LNCaP clone FGC (cell line): Measurements from ENCODE around the gene OR4E1.

ENCODE experiments used
- DNase-seq: peaks from one replicate; pipeline ENCODE4 v3.0.0-alpha.2; 2011; ENCODE audit warnings: low read depth
- H3K4me3 ChIP-seq: 2 replicates; pipeline ENCODE4 v1.5.1; 2011; ENCODE audit warnings: mild to moderate bottlenecking, low read depth, low read length, control low read depth
- TF ChIP-seq, protein P1 (sequence below): IDR thresholded peaks from 2 replicates; pipeline ENCODE4 v1.5.1; 2012; ENCODE audit warnings: mild to moderate bottlenecking; ENCODE audit not compliant: control insufficient read depth, insufficient read depth; ENCODE audit errors: extremely low read depth

The OR4E1 gene

DNA sequence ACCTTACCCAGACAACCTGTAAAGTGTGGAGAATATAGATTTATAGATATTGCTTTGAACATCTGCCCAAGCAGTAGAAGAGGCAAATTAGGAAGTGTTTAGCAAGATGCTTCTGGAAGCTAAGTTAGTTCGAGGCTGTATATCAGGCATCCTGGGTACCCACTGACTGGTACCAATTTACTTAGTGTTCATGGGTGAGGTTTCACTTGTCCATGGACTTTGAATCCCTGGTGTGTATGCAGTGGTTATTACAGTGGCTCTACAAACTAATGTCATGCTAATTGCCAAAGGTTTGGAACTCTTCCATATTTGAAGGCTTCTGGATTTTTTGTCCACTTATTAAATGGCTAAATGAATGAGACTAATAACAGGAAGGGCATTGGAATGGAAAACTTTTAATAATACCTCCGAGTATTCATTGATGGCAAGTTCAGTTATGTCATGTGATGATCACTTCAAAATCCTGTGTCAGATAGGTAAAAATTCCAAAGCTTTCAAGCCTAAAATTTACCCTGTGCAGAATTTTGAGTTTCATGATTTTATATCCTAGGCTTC is 20.2 kb downstream of the OR4E1 start, which contains the start of gene OR4E2:
Gene OR4E2, plus strand, starts transcription at position 505 of the 555 bp plus-strand sequence. CDS start 11,248 bp downstream, outside the sequence.
- no peak within 1 kb of the TSS for H3K4me3 ChIP-seq
- TF ChIP-seq, protein P1, sequence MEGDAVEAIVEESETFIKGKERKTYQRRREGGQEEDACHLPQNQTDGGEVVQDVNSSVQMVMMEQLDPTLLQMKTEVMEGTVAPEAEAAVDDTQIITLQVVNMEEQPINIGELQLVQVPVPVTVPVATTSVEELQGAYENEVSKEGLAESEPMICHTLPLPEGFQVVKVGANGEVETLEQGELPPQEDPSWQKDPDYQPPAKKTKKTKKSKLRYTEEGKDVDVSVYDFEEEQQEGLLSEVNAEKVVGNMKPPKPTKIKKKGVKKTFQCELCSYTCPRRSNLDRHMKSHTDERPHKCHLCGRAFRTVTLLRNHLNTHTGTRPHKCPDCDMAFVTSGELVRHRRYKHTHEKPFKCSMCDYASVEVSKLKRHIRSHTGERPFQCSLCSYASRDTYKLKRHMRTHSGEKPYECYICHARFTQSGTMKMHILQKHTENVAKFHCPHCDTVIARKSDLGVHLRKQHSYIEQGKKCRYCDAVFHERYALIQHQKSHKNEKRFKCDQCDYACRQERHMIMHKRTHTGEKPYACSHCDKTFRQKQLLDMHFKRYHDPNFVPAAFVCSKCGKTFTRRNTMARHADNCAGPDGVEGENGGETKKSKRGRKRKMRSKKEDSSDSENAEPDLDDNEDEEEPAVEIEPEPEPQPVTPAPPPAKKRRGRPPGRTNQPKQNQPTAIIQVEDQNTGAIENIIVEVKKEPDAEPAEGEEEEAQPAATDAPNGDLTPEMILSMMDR = no peak
- DNase-seq = no peak

DNA sequence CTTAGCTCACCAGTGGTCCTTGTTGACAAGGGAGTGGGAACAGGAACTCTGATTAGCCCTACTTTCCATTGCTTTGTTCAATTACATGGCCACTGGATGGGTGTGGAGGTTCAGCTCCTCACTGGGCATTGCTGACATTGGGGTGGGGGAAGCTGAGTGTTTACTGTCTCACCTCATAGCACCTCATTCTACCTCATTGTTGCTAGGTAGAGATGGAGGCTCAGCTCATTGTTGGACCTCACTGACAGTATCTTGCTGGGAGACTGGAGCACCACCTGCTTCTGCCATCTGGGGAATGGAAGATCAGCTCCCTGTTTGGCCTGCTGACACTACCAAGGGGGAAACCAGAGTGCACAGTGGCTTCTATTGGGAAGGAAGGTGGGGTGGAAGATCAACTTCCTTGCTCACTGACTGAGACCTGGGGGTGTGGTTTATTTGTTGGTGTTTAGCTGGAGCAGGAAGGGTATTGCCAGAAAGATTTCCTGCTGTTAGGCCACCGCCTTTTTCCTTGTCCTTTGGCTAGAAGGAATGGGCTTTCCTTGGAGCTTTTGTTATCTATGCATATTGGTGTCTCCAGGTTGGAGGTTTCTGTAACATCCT is 21.3 kb downstream of the OR4E1 start:
- H3K4me3 ChIP-seq = no peak overlapping the region
- DNase-seq = no peak
- TF ChIP-seq, protein P1 = no peak

DNA sequence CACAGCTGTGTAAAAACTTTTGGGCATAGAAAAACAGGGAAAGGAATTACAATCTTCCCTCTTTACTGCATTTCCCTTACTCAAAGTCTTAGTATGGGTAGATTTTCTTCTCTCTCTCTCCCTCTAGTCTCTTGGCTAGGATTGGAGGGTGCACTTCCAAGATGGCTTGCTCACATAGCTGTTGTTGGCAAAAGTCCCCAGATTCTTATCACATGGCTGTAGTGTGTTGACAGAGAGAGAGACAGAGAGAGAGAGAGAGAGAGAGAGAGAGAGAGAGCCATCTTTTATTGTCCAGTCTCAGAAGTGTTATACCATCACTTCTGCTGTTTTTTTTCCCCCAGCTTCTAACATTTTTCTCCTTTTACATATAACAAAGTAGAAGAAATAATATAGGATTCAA is 26.2 kb downstream of the OR4E1 start:
- H3K4me3 ChIP-seq = no peak overlapping the region
- DNase-seq = peak; percentile 94
- TF ChIP-seq, protein P1 = 0 out of 2 replicates have a peak, but pooled peaks have one; percentile 2

DNA sequence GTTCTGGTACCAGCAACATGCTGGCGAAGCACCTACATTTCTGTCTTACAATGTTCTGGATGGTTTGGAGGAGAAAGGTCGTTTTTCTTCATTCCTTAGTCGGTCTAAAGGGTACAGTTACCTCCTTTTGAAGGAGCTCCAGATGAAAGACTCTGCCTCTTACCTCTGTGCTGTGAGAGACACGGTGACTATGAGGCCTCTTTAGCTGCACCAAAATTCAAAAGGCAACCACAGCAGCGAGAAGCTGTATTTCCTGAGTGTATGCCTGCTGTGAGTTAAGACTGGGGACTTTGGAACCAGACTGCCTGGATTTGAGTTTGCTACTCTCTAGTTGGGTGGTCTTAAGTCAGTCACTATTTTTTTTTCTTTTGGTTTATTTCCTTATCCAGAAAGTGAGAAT is 30.2 kb downstream of the OR4E1 start:
- TF ChIP-seq, protein P1 = no peak
- H3K4me3 ChIP-seq = no peak overlapping the region
- no peak for DNase-seq

DNA sequence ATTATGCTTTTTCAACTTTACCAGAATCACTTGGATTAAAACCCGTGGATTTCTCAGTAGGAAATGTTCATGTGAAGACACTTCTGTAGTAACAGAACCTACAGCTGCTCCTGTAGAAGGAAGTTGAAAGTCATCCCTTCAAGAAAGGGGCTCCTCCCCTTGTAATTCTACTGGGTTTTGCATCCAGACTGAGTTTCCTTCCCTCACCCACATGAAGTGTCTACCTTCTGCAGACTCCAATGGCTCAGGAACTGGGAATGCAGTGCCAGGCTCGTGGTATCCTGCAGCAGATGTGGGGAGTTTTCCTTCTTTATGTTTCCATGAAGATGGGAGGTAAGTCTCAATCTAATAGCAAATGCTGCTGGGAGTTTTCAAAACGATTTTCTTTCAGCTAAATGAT is 30.9 kb downstream of the OR4E1 start:
- no peak overlapping the region for H3K4me3 ChIP-seq
- no peak for DNase-seq
- TF ChIP-seq, protein P1 = no peak

DNA sequence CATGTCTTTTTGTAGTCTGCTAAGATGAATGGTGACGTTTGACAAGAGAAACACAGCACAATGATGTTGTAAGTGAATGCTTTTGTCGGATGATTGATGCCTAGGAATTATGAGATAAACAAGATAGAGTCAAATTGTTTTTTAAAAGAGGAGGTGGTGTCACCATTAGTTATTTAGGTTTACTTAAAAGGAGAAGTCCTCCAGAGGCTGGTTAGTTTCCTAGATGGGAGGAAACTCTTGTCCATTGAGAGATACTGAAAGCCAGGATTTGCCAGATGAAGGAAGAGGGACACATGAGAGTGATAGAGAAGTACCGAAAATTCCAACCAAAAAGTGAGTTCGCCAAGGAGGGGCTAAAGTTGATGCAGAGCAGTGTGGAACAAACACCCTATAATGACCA is 38.8 kb downstream of the OR4E1 start, which contains the start of gene OR10G2:
Gene OR10G2, minus strand, starts transcription at position 101 of the 400 bp plus-strand sequence. Its CDS starts 98 bp downstream, at position 3.
- TF ChIP-seq, protein P1 = no peak
- DNase-seq = no peak
- H3K4me3 ChIP-seq = no peak within 1 kb of the TSS
